GM21381 (cell line): ENCODE measurements around the gene CDH23.

Experiments
- ATAC-seq: cut with Tn5 transposase; IDR thresholded peaks from one replicate; pipeline ENCODE4 v1.9.1; 2021; ENCODE audit warnings: mild to moderate bottlenecking, moderate library complexity; ENCODE audit not compliant: unreplicated experiment

Gene CDH23

DNA sequence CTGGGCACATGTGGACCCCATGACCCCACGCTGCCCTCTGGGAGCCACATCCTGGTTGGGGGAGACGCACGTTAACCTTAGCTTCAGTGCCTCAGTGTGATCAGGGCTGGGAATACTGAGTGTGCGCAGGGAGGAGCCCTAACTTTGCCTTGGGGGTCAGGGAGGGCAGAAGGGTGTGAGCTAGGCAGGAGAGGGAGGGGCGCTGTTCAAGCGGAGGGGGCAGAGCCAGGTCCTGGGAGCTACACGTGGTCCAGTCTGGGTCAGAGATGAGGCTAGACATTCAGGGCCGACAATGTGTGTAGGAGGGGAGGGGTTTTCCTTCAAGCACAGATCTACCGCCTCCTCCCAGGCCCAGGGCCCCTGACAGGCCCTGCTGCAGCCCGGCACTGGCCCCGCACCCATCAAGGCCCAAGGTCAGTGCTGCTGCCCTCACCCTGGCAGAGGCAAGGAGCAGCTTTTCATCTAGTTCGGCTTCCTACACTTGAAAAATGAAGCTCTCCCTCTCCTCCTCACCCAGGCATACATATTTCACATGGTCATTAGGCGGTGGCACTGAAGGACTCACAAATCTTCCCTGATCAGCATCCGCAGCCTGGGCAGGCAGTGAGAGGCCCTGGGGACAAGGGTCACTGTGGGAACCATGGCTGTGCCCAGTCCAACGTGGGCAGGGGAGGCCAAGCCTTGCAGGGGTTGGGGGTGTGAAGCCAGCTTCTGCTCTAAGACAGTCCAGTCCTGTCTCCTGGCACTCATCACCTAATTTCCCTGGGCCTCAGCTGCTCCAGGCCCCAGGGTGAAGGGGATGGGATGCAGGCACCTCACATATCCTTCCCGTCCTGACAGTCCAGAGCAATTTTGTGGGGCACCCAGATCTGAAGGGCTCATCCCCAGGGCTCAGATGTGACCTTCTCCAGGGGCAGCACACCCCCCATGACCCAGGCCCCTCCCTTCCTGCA, 275.6 kb downstream of the CDH23 start:
- no peak for ATAC-seq

DNA sequence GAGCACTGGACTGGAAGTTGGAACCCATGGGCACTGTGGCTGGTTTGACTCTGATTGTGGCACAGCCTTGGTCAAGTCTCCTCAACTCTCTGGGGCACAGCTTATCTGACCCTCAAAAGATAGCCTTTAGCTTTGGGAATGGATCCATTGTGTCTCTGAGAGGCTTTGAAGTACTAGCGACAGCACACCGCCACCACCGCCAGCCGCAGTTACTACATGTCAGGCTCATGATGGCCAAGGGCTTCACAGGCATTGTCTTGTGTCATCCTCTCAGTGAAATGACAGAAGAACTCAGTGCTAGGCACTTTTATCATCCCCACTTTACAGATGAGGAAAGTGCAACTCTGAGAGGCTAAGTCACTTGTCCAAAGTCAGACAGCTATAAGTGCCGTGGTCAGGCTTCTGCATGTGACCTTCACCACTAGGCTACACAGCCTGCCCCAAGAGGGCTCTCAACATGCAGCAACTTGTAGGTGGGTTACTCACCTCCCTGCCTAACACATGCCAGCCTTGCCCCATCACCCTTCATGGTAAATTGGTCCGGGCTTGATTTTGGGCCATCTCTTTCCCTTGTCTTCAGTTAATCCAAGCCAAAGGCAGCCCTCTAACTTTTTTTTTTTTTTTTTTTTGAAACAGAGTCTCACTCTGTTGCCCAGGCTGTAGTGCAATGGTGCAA, 278.7 kb downstream of the CDH23 start:
- ATAC-seq = no peak

DNA sequence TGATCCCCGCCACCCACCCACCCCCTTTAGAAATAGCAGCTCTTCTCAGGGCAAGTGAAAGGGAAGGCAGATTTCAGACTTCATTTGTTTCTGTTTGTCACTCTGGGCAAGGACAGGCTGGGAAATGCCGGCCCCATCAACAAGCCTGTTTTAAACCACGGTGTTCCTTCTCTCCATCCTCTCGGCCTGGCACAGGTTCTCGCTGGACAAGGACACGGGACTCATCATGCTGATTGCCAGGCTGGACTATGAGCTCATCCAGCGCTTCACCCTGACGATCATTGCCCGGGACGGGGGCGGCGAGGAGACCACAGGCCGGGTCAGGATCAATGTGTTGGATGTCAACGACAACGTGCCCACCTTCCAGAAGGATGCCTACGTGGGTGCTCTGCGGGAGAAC, 280.5 kb downstream of the CDH23 start:
- no peak for ATAC-seq

DNA sequence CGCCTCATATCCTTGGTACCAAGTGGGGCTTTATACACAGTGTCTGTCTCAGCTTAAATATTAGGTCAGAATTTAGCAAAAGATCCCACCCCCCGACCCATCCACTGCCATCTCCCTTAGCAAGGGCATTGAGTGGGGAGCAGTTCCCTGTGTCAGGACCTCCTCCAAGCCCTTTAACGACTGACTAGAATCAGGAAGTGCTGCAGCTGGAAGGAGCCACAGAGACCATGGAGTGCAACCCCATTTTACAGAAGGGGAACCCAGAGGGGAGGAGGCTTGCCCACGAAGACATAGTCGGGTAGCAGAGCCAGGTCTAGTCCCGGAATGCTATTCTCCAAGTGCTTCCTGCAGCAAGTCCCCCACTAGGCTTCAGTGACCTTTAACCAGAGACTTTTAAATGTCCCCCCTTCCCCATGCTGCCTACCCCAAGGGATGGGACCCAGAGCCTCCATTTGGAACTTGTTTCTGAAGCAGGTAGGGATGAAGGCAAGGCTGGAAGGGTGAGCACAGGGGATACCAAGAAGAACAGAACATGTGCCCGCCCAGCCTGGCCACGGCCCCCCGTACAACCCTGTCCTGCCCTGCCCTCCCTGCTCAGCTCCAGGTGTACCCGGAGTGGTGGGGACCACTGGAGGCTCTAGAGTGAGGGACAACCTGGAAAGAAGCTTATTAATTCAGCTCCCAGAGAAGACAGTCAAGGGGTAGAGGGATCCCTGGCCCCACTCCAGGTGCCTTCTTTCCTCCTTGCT, 281.5 kb downstream of the CDH23 start:
- no peak for ATAC-seq

DNA sequence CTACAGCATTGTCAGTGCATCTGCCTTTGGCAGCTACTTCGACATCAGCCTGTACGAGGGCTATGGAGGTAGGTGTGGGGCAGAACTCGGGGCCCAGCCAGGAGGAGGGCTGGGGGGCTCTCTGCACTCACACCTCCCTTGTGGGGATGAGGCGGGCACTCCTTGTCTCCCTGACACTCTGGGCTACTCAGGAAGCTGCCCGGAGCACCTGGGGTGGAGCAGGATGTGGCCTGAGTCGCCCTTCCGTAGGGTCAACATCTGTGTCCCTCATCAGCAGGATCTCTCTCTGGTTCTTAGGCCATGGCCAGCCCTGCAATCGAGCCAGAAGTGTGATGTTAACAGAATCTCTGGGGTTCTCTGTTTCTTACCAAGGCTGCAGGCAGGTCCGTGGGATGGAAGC, 282.7 kb downstream of the CDH23 start:
- ATAC-seq = no peak

DNA sequence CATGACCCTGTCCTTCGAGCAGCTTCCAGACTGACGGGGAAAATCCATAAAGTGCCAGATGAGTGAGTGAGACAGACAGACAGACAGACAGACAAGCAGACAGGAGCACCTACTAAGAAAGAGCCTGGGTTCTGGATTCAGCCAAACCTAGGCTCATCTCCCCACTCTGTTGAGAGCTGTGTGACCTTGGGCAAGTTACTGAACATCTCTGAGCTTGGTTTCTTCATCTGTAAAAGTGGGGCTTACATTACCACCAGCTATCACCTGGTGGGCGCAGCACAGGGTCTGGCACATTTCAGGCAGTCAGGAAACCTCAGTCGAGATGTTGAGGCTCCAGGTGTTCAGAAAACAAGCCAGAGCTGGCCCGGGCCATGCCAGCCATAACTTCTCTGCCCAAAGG, 285.3 kb downstream of the CDH23 start:
- ATAC-seq = no peak

DNA sequence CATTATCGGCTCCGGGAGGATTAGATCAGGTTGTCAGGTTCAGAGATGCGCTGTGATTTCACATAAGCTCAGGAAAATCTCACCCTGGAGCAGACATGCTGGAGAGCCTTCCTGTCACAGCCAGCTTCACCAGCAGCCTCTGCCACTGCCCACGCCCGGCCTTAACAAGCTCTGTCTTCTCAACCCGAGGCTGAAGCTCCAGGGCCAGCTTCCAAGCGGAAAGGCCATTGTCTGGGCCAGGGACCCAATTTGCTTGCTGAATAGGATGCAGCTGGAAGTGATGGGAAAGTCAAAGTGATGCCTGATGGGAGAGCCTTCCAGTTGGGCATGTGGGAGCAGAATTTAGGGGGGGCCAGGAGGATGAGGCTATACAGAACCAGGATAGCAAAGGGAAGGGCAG, 286.6 kb downstream of the CDH23 start:
- ATAC-seq = no peak

DNA sequence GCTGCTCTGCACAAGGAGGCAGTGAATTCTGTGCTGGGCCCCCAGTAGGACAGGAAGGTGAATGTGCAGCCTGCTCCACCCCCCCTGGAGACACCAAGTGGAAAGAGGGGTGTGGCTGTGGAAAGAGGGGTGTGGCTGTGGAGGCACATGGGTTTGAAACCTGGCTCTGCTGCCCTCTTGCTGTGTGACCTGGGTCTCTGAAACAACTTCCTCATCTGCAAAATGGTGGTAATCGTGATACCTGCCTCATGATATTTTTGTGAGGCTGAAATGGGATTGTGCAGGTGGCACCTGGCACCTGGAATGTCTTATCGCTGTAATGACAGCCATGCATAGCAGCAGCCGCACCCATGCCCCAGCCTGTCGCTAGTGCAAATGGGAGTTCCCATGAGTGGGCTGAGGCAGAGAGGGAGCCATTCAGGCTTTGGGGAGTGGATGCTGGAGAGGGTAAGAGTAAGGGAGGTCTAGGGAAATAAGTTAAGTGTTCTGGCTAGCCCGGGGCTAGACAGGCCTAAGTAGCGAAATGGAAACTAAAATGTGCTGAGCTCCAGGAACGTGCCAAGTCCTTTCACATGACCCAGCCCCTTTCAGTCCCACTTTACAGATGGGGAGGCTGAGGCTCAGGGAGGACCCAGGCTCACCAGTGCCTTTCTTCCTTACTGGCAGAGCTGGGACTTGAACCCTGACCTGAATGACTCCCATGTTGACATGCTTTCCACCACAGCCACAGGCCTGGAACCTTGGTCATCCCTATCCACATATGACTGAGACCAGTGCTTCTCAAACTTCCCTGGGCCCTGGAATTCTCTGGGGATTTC, 287.8 kb downstream of the CDH23 start:
- ATAC-seq = no peak

DNA sequence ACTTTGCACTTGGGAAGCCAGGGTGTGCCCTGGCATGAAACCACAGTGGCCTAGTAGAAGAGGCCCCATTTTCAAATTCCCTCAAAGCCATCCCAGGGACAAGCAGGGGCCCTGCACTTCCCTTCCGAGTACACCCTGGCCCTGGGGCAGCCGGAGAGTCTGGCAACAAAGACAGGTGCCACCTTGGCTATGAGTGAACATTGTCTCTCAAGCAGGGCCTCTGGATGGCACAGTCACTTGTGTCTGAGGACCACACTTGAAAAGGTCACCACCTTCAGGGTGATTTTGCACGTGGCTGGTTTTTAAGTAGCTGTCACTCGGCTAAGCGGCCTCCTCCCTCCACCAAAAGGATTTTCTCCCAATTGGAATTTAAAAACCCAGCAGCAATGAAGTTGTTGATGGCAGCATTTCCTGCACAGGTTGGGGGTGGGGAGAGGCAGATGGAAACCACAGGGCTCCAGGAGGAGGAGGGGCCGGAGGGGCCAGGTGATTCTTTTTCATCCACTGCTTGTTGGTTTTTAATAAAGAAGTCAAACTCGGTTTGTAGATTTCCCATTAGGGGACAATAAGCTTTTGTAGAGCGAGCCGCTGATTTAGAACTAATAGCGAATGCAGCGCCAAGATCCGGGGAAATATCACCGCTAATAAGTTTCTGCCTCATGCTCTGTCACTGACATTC, 289.0 kb downstream of the CDH23 start:
- no peak for ATAC-seq

DNA sequence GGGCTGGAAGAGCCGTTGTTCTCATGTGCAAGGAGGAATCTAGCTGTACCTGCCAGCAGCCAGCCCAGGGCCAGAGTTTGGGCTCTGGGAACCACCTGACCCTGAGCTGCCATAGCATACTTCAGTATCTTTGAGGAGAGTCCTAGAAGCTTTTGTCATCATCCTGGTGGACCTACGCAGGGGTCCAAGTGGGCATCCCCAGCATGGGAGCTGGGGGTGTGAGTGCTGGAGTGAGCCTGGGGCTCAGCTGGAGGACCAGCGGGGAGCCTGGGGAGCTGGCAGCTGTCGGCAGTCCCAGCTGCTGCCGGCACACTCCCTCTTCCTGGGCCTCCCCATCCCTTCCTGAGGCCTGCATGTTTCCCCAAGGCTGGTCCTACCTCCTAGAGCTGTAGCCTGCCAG, 290.4 kb downstream of the CDH23 start:
- no peak for ATAC-seq

DNA sequence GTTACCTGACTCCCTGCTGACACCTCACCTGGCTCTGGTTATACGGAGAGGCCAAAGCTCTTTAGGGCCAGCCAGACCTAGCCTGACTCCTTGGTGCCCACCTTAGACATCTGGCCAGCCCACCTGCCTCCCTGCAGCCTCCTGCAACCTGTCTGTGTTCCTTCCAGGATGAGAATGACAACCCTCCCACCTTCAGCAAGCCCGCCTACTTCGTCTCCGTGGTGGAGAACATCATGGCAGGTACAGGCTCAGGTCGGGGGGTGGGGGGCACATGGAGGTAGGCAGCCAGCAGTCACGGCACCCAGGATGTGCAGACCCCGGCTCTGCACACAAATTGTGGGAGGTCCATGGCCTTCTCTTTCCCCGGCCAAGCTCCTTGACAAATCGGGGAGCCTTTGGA, 290.8 kb downstream of the CDH23 start:
- ATAC-seq = no peak

DNA sequence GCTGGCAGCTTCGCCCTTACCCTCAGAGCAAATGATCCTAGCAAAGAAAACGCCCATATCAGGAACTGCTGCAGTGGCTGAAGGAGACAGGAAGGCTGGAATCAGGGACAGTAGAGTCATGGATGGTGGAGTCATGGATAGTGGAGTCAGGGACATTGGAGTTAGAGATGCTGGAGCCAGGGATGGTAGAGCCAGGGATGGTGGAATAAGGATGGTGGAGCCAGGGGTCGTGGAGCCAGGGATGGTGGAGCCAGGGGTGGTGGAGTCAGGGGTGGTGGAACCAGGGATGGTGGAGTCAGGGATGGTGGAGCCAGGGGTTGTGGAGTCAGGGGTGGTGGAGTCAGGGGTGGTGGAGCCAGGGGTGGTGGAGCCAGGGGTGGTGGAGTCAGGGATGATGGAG, 291.5 kb downstream of the CDH23 start:
- ATAC-seq = no peak

DNA sequence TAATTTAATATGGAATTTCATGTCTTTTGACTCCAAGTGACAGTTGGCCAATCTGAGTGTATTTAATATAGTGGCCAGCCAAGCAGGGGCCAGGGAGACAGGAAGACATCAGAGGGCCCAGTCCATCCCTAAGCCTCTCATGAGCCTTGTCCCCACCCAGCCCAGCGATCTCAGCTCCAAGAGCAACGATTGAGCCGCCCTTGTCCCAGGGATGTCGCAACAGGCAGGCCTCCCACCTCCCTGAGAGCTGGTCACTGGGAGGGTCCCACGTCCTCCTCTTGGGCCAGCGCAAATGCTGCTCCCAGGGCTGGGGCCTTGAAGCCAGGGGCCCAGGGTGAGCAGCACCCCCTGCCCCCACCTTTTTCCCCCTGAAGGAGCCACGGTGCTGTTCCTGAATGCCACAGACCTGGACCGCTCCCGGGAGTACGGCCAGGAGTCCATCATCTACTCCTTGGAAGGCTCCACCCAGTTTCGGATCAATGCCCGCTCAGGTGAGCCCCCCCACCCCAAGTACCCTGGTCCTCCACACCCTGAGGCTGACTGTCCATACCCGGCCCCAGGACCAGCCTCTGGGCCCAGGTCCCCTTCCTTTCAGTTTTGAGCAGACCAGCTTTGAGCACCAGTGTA, 293.5 kb downstream of the CDH23 start:
- no peak for ATAC-seq

DNA sequence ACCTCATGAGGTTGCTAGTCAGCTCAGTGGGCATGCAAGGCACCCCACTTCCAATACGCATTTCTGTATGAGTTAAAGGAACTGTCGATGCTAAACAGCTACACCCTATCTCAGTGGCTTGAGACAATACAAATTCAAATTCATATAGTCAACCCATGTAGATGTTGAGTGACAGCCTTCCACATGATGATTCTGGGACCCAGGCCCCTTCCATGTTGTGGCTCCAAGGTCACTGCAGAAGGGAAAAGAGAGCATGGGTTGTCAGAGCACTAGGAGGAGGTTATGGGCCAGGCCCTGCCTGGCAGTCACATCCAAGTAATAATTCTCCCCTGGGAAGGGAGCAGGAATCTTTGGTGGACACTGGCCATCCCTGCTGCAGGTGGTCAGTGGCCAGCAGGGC, 294.7 kb downstream of the CDH23 start:
- no peak for ATAC-seq

DNA sequence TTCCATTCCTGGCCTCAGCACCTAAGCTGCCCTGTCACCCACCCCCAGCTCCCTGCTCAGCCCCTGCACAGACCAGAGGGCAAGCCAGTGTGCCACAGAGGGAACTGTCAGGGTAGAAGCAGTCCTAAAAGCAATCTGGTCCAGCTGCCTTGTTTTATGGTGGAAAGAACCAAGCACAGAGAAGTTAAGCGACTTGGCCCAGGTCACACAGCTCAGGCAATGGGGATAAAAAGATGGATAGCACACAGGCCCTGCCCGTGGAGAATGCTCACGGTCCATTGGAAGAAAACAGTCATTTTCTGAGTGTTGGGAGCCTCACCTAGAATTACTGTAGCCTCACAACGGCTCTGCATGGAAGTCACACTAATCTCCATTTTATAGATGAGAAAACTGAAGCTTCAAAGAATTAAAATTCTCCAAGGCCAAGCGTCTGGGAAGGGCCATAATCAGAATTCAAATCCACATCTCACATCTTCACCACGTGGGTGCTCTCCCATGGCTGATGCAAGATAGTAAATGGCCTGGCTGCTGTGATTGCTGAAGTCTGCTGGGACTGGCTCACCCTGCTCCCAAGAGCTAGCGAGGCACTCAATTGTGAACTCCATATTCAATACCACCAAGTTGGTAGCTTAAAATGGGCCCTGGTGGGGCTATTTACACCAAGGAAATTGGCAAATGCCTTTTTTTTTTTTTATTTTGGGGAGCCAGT, 296.0 kb downstream of the CDH23 start:
- ATAC-seq = no peak

DNA sequence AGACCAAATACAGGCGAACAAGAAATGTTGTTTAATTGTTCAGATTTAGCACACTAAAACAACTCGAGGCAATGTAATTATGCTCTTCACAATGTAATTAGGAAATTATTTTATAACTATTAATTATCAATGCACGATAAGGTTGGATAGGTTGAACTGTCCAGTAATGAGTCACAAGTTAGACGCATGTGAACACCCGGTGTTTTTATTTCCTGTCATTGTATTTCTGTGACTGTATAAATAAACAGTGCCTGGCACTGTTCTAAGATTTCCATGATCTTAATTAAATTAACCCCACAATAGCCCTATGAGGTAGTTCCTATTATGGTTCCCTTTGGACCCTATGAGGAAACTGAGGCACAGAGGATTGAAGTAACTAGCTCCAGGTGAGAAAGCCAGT, 296.7 kb downstream of the CDH23 start:
- no peak for ATAC-seq

DNA sequence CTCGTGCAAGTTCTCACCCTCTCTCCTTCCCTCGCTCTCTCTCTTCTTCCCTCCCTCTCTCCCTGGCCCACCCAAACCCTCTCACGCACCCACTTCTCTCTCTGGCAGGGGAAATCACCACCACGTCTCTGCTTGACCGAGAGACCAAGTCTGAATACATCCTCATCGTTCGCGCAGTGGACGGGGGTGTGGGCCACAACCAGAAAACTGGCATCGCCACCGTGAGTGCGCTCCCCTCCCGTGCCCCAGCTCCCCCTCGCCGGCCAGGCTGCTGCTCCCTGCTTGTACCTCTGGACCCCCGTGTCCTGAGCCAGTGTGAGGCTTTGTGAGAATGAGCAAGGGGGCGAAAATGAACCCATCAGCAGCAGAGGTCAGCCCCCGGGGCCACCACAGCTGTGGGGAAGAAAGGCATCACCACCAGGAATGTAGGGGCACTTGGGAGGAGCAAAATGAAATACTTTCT, 297.4 kb downstream of the CDH23 start:
- peak; percentile 3 for ATAC-seq

DNA sequence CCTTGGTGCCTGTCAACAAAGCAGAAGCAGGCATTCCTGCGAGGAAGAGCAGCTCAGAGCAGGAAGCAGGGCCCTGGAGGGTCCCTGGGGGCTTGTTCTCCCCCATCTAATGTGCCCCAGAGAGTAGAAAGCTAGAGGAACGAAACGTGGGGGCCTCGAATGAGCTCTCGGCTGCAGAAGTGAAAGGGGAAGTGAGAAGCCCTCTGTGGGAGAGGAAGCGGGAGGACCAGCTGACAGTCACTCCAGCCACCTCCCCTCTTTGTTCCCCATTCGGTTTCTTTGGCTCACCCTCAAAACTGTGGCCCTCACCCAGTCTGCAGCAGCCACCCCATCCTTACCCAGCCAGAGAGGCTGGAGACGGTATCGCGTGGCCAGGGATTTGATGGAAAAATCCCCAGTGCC, 297.8 kb downstream of the CDH23 start:
- peak; percentile 73 for ATAC-seq
